ENCODE results near the gene PYCR2.

PYCR2 gene

DNA sequence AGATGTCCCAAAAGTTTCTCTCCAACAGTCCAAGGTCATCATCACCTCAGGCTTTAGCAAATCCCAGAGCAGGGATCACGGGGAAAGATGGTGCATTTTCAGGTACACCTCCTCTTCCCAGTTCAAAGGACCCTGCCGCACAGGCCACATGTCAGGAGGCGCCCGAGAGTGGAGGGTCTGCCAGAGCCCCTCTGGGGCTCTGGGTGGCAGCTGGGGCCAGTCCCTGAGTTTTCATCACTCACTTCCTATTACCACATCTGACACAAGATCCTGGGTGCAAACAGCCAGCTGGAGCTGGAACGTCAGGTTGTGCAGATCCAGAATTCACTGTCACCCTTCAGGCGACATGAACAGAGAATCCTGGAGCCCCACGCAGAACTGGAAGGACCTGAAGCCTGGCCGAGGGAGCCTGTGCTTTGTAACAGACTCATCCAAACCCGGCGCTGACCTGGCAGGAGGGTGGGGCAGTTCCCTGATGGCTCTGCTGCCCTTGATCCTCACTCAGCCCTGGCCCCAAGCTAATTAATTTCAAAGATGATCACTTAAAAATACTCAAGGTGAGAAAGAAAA, 50.7 kb downstream of the PYCR2 start:
- no peaks in the 10 kb centered on the region for H3K9me3 ChIP-seq (ENCODE audit: insufficient read depth, low read length)
- H3K4me1 ChIP-seq (ENCODE audit: insufficient read depth, insufficient read length), result peaks cover 10% of the 10 kb centered on the region
- no peak overlapping the region for H3K4me3 ChIP-seq (ENCODE audit: insufficient read length, low read depth)
- no peak overlapping the region for H3K9ac ChIP-seq (ENCODE audit: insufficient read length, low read depth)
- TF ChIP-seq YY1 (IDR thresholded peaks at IDR 0.05; ENCODE audit: insufficient read depth, insufficient read length) (no peak), ZNF274 (IDR thresholded peaks at IDR 0.05; ENCODE audit: low read depth, low read length) (no peak)
- H3K27me3 ChIP-seq (ENCODE audit: insufficient read depth, insufficient read length), result no peaks in the 10 kb centered on the region
- DNase-seq (ENCODE audit: low read depth, low spot score), result no peak
- H3K36me3 ChIP-seq (ENCODE audit: insufficient read depth, insufficient read length, low read length), result peaks cover 59% of the 10 kb centered on the region

DNA sequence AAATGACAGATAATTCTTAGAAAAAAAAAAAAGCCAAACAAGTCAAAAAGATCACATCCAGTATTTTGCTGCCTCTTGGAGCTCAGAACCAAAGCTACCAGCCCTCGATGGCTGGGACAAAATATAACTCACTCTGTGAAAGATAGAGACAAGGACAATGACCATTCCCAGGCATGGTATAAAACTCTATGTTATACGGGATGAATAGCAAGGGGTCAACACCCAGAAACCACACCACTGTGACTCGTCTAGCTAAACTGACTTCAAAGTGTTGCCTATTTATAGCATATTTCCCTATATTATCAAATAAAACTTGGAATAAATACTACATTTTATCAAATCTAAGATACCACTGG, 52.0 kb downstream of the PYCR2 start:
- Histone ChIP-seq H3K36me3 (ENCODE audit: insufficient read depth, insufficient read length, low read length) (peaks cover 59% of the 10 kb centered on the region), H3K4me3 (ENCODE audit: insufficient read length, low read depth) (no peak overlapping the region), H3K9me3 (ENCODE audit: insufficient read depth, low read length) (no peaks in the 10 kb centered on the region), H3K27me3 (ENCODE audit: insufficient read depth, insufficient read length) (no peaks in the 10 kb centered on the region), H3K9ac (ENCODE audit: insufficient read length, low read depth) (no peak overlapping the region), H3K4me1 (ENCODE audit: insufficient read depth, insufficient read length) (peaks cover 5% of the 10 kb centered on the region)
- no peak for TF ChIP-seq ZNF274 (IDR thresholded peaks at IDR 0.05; ENCODE audit: low read depth, low read length)
- no peak for TF ChIP-seq YY1 (IDR thresholded peaks at IDR 0.05; ENCODE audit: insufficient read depth, insufficient read length)
- TF ChIP-seq SUZ12 (IDR thresholded peaks at IDR 0.05; ENCODE audit: extremely low read depth, insufficient read depth, insufficient read length), result no peak
- DNase-seq (ENCODE audit: low read depth, low spot score), result no peak

DNA sequence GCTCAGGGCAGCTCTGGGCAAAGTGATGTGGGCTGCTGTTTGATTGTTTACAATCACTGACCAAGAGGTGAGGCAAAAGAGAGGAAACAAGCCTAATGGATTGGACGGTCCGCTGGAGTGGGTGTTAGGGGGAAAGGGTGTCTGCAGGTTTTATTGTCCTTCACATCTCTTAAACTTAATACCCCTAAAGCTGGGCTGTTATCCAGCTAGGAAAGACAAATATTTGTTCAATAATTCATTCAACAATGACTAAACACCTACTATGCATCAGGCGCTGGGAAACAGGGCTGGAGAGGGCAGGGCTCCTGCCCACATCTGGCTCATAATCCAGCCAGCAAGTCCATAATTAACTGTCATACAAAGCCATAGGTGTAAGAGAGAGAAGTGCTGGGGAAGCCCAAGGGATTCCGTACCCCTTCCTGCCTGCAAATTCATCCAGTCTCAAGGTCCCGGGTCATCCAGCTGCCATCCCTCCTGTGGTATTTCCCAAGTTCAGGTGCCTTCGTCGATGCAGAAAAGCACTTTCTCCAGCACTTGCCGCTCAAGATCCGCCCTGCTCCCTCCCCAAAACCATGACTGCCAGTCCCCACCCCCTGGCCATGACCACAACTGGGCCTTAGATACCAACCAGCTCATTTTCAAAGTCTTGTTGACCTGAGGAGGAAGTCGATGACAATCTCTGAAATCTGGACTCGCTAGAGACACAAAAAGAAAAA, 52.5 kb downstream of the PYCR2 start:
- Histone ChIP-seq H3K27me3 (ENCODE audit: insufficient read depth, insufficient read length) (no peaks in the 10 kb centered on the region), H3K9ac (ENCODE audit: insufficient read length, low read depth) (no peak overlapping the region), H3K9me3 (ENCODE audit: insufficient read depth, low read length) (no peaks in the 10 kb centered on the region), H3K36me3 (ENCODE audit: insufficient read depth, insufficient read length, low read length) (peaks cover 60% of the 10 kb centered on the region), H3K4me1 (ENCODE audit: insufficient read depth, insufficient read length) (peaks cover 3% of the 10 kb centered on the region), H3K4me3 (ENCODE audit: insufficient read length, low read depth) (no peak overlapping the region)
- TF ChIP-seq SUZ12 (IDR thresholded peaks at IDR 0.05; ENCODE audit: extremely low read depth, insufficient read depth, insufficient read length), result no peak
- no peak for TF ChIP-seq YY1 (IDR thresholded peaks at IDR 0.05; ENCODE audit: insufficient read depth, insufficient read length)
- TF ChIP-seq ZNF274 (IDR thresholded peaks at IDR 0.05; ENCODE audit: low read depth, low read length), result no peak
- DNase-seq (ENCODE audit: low read depth, low spot score), result no peak

DNA sequence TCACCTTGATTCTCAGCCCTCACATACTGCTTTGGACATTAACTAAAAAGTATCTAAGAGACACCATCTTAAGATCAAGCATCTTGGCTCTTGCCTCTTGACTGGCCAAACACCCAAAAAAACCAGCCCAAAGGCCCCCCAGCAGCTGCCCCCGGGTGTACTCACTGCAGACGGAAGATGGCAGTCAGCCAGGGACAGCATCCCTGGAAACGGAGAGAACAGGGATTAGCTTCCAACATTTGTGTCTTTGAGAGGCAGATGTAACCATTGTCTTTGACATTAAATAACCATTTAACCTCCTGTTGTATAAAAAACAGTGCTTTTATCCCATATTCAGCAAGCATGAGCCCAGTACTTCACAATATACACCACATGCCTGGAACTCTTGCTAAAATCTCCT, 53.1 kb downstream of the PYCR2 start:
- H3K4me3 ChIP-seq (ENCODE audit: insufficient read length, low read depth), result no peak overlapping the region
- no peaks in the 10 kb centered on the region for H3K9me3 ChIP-seq (ENCODE audit: insufficient read depth, low read length)
- no peak overlapping the region for H3K9ac ChIP-seq (ENCODE audit: insufficient read length, low read depth)
- no peak for DNase-seq (ENCODE audit: low read depth, low spot score)
- H3K4me1 ChIP-seq (ENCODE audit: insufficient read depth, insufficient read length), result peaks cover 3% of the 10 kb centered on the region
- peaks cover 65% of the 10 kb centered on the region for H3K36me3 ChIP-seq (ENCODE audit: insufficient read depth, insufficient read length, low read length)
- TF ChIP-seq SUZ12 (IDR thresholded peaks at IDR 0.05; ENCODE audit: extremely low read depth, insufficient read depth, insufficient read length) (no peak), YY1 (IDR thresholded peaks at IDR 0.05; ENCODE audit: insufficient read depth, insufficient read length) (no peak), ZNF274 (IDR thresholded peaks at IDR 0.05; ENCODE audit: low read depth, low read length) (no peak)
- no peaks in the 10 kb centered on the region for H3K27me3 ChIP-seq (ENCODE audit: insufficient read depth, insufficient read length)

Data from NT2/D1 (cell line).